Neural cell (in vitro differentiated cells): ENCODE measurements around the gene RHBDD3. TPM values are rescaled to one million over a fixed set of nuclear protein-coding genes. Genes with fewer than 3 reads are reported as not detected.

Source experiments
- H2AFZ ChIP-seq: fragments of 200-600, 300-800 bp; sonication (generic), shearing (Covaris generic); 2 replicates; pipeline ENCODE4 v1.6.0; 2014; ENCODE audit warnings: low read depth, mild to moderate bottlenecking, antibody characterized with exemption, low read length, moderate library complexity
- H3F3A ChIP-seq: fragments of 200-600 bp; shearing (Covaris generic); 2 replicates; pipeline ENCODE4 v1.6.1; 2016; ENCODE audit warnings: mild to moderate bottlenecking, moderate library complexity, mixed read lengths, antibody characterized with exemption, low read length; ENCODE audit not compliant: insufficient read depth, poor library complexity, severe bottlenecking
- H3K27ac ChIP-seq: fragments of 200-600, 300-800 bp; sonication (generic), shearing (Covaris generic); 2 replicates; pipeline ENCODE4 v1.5.1; 2014; ENCODE audit warnings: mild to moderate bottlenecking, low read length, moderate library complexity
- H3K27me3 ChIP-seq: fragments of 300-800, 200-600 bp; sonication (generic), shearing (Covaris generic); 2 replicates; pipeline ENCODE4 v1.6.0; 2014; ENCODE audit warnings: mild to moderate bottlenecking, low read depth, low read length, moderate library complexity; ENCODE audit not compliant: insufficient read depth
- H3K36me3 ChIP-seq: fragments of 300-800, 200-600 bp; sonication (generic), shearing (Covaris generic); 2 replicates; pipeline ENCODE4 v1.5.1; 2014; ENCODE audit warnings: mild to moderate bottlenecking, antibody characterized with exemption, low read length, moderate library complexity; ENCODE audit not compliant: insufficient read depth
- H3K4me2 ChIP-seq: fragments of 300-800, 200-600 bp; sonication (generic), shearing (Covaris generic); 2 replicates; pipeline ENCODE4 v1.6.0; 2014; ENCODE audit warnings: mild to moderate bottlenecking, low read length
- H3K4me3 ChIP-seq: fragments of 300-800, 200-600 bp; sonication (generic), shearing (Covaris generic); 2 replicates; pipeline ENCODE4 v1.5.1; 2014; ENCODE audit warnings: mild to moderate bottlenecking, low read length, moderate library complexity
- H3K79me2 ChIP-seq: fragments of 200-600 bp; shearing (Covaris generic); replicated peaks from 2 replicates; pipeline ENCODE4 v1.6.0; 2014; ENCODE audit warnings: mild to moderate bottlenecking, low read length, moderate library complexity; ENCODE audit not compliant: insufficient read depth
- H3K9ac ChIP-seq: fragments of 300-800, 200-600 bp; sonication (generic), shearing (Covaris generic); 2 replicates; pipeline ENCODE4 v1.6.1; 2016; ENCODE audit warnings: mild to moderate bottlenecking, low read length, mixed read lengths
- H3K9me2 ChIP-seq: fragments of 200-600 bp; shearing (Covaris generic); 2 replicates; pipeline ENCODE4 v1.6.1; 2016; ENCODE audit warnings: mild to moderate bottlenecking, low read length, mixed read lengths; ENCODE audit not compliant: insufficient read depth
- H3K9me3 ChIP-seq: fragments of 200-600, 300-800 bp; sonication (generic), shearing (Covaris generic); 2 replicates; pipeline ENCODE4 v1.6.1; 2016; ENCODE audit warnings: mild to moderate bottlenecking, mixed run types, low read length, moderate library complexity, mixed read lengths
- H4K20me1 ChIP-seq: fragments of 200-600 bp; shearing (Covaris generic); 2 replicates; pipeline ENCODE4 v1.6.1; 2016; ENCODE audit warnings: mild to moderate bottlenecking, mixed run types; ENCODE audit not compliant: insufficient read depth
- CTCF ChIP-seq: fragments of 450-650 bp; IDR thresholded peaks from 2 replicates; pipeline ENCODE4 v1.5.1; 2014; ENCODE audit warnings: antibody characterized with exemption, mild to moderate bottlenecking, moderate library complexity; ENCODE audit not compliant: poor library complexity, severe bottlenecking
- EP300 ChIP-seq: fragments of 450-650 bp; conservative IDR thresholded peaks from 2 replicates; pipeline ENCODE4 v1.6.1; 2014; ENCODE audit warnings: antibody characterized with exemption, mild to moderate bottlenecking, moderate library complexity; ENCODE audit not compliant: poor library complexity, severe bottlenecking
- EZH2 ChIP-seq: fragments of 200-600, 300-800 bp; shearing (Covaris generic), sonication (generic); IDR thresholded peaks from 2 replicates; pipeline ENCODE4 v1.6.1; 2014; ENCODE audit warnings: antibody characterized with exemption, low read length, borderline replicate concordance, mild to moderate bottlenecking; ENCODE audit not compliant: insufficient read depth, poor library complexity, severe bottlenecking
- MXI1 ChIP-seq: fragments of 450-650 bp; conservative IDR thresholded peaks from 2 replicates; pipeline ENCODE4 v1.6.1; 2014; ENCODE audit warnings: antibody characterized with exemption, mild to moderate bottlenecking; ENCODE audit not compliant: poor library complexity, severe bottlenecking
- POLR2AphosphoS5 ChIP-seq: IDR thresholded peaks from 2 replicates; pipeline ENCODE4 v1.6.1; 2012
- RAD21 ChIP-seq: fragments of 450-650 bp; conservative IDR thresholded peaks from 2 replicates; pipeline ENCODE4 v1.6.1; 2014; ENCODE audit warnings: antibody characterized with exemption, mild to moderate bottlenecking, moderate library complexity
- SMC3 ChIP-seq: fragments of 450-650 bp; conservative IDR thresholded peaks from 2 replicates; pipeline ENCODE4 v1.6.1; 2014; ENCODE audit warnings: antibody characterized with exemption, mild to moderate bottlenecking, moderate library complexity; ENCODE audit not compliant: poor library complexity
- TAF1 ChIP-seq: IDR thresholded peaks from 2 replicates; pipeline ENCODE4 v1.6.1; 2012; ENCODE audit warnings: low read depth
- polyA plus RNA-seq: library from polyadenylated mRNA; depleted of rRNA; stranded (reverse); fragments of >200 nt; gene quantifications from 2 replicates; pipeline ENCODE4 v1.2.3, GENCODE V29; 2014
- TF ChIP-seq, protein P1 (sequence below): IDR thresholded peaks from 2 replicates; pipeline ENCODE4 v1.6.1; 2012; ENCODE audit warnings: borderline replicate concordance

RHBDD3 gene
- polyA plus RNA-seq, 1 donor from 2014 or later, result 114 TPM

DNA sequence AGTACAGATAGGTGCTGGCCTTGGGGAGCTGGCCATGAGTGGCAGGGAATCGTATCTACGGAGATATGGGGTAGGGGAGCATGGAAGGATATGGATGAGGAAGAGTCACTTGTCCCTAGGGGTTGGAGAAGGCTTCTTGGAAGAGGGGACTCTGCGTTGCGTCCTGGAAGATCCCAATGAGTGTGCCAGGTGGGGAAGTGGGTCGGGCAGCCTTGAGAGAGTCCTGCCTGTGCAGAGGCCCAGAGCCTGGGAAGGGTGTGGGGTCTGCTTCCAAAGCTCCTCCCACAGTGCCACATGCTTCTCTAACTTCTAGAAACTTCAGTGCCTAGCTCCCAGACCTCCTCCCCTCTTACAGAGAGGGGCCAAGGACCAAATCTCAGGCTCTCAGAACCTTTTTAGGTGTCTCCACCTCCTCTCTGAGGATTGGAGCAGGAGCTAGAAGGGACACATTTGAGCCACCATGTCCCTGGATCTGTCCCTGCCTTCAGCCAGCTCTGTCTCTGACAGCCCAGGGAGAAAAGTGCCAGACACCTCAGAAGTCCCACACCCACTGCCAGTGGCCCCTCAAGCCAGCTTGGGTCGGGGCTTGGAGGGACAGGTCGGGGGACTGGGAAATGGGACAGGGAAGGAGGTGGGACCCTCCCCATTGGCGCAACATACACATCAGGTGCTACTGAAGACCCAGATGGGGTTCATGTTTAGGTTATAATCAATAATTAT lies 11.0 kb downstream of the RHBDD3 start:
- Histone ChIP-seq H3K27me3 (no peaks in the 10 kb centered on the region), H3K79me2 (no peaks in the 10 kb centered on the region), H3K27ac (no peak overlapping the region), H2AFZ (no peak overlapping the region), H4K20me1 (no peaks in the 10 kb centered on the region), H3K36me3 (no peaks in the 10 kb centered on the region), H3K4me2 (no peak overlapping the region), H3K4me3 (no peak overlapping the region), H3K9me2 (no peaks in the 10 kb centered on the region), H3K9me3 (no peaks in the 10 kb centered on the region), H3F3A (no peaks in the 10 kb centered on the region), H3K9ac (no peak overlapping the region)
- TF ChIP-seq TAF1, result no peak
- TF ChIP-seq EP300, result no peak

GRCh38 chr22:29255064-29255621 lies 12.6 kb downstream of the RHBDD3 start:
- no peak overlapping the region for H3K4me3 ChIP-seq

GRCh38 chr22:29254286-29254660 lies 13.5 kb downstream of the RHBDD3 start:
- H3K27ac ChIP-seq, result no peak overlapping the region
- H3K9ac ChIP-seq, result no peak overlapping the region
- H3F3A ChIP-seq, result no peaks in the 10 kb centered on the region
- no peak overlapping the region for H3K4me2 ChIP-seq
- no peaks in the 10 kb centered on the region for H3K79me2 ChIP-seq
- no peaks in the 10 kb centered on the region for H3K9me2 ChIP-seq
- no peaks in the 10 kb centered on the region for H4K20me1 ChIP-seq
- H3K36me3 ChIP-seq, result no peaks in the 10 kb centered on the region
- H3K27me3 ChIP-seq, result no peaks in the 10 kb centered on the region
- H2AFZ ChIP-seq, result no peak overlapping the region
- TF ChIP-seq CTCF (no peak), MXI1 (no peak), RAD21 (no peak), POLR2AphosphoS5 (no peak), EZH2 (no peak), TAF1 (no peak), SMC3 (no peak), EP300 (no peak)
- TF ChIP-seq, protein P1, sequence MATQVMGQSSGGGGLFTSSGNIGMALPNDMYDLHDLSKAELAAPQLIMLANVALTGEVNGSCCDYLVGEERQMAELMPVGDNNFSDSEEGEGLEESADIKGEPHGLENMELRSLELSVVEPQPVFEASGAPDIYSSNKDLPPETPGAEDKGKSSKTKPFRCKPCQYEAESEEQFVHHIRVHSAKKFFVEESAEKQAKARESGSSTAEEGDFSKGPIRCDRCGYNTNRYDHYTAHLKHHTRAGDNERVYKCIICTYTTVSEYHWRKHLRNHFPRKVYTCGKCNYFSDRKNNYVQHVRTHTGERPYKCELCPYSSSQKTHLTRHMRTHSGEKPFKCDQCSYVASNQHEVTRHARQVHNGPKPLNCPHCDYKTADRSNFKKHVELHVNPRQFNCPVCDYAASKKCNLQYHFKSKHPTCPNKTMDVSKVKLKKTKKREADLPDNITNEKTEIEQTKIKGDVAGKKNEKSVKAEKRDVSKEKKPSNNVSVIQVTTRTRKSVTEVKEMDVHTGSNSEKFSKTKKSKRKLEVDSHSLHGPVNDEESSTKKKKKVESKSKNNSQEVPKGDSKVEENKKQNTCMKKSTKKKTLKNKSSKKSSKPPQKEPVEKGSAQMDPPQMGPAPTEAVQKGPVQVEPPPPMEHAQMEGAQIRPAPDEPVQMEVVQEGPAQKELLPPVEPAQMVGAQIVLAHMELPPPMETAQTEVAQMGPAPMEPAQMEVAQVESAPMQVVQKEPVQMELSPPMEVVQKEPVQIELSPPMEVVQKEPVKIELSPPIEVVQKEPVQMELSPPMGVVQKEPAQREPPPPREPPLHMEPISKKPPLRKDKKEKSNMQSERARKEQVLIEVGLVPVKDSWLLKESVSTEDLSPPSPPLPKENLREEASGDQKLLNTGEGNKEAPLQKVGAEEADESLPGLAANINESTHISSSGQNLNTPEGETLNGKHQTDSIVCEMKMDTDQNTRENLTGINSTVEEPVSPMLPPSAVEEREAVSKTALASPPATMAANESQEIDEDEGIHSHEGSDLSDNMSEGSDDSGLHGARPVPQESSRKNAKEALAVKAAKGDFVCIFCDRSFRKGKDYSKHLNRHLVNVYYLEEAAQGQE, result no peak
- no peak overlapping the region for H3K4me3 ChIP-seq
- no peaks in the 10 kb centered on the region for H3K9me3 ChIP-seq

More at GRCh38 chr22:29255064-29255621, 12.6 kb downstream of the RHBDD3 start:
- Histone ChIP-seq H3K36me3 (no peaks in the 10 kb centered on the region), H3K27me3 (no peaks in the 10 kb centered on the region), H3F3A (no peaks in the 10 kb centered on the region), H3K27ac (no peak overlapping the region), H3K9ac (no peak overlapping the region), H4K20me1 (no peaks in the 10 kb centered on the region), H3K9me3 (no peaks in the 10 kb centered on the region), H3K4me2 (no peak overlapping the region), H2AFZ (no peak overlapping the region), H3K79me2 (no peaks in the 10 kb centered on the region), H3K9me2 (no peaks in the 10 kb centered on the region)
- no peak for TF ChIP-seq EZH2
- TF ChIP-seq MXI1, result no peak
- TF ChIP-seq CTCF, result no peak
- no peak for TF ChIP-seq EP300
- TF ChIP-seq POLR2AphosphoS5, result no peak
